Lung microvascular endothelial cell (primary cell): ENCODE measurements around the gene THBS1. TPM values are rescaled to one million over a fixed set of nuclear protein-coding genes. Genes with fewer than 3 reads are reported as not detected.
A peak's percentile ranks its signal among the peaks of the same experiment; 100 is the strongest.

Experiments used
- DNase-seq, 2 donors: peaks; one replicate each; pipeline versions ENCODE4 v3.0.0 to v3.0.0-alpha.2; 2010; ENCODE audit warnings: low read depth in 2 of 2
- total RNA-seq: library from RNA; depleted of rRNA; stranded (reverse); fragments of >200 nt; gene quantifications from 2 replicates; pipeline ENCODE4 v1.2.1, GENCODE V29; 2014

Gene THBS1
- total RNA-seq, result 3,460 and 6,737 TPM in 2 replicates

GRCh38 chr15:39580485-39581241, at the start of gene THBS1:
Gene THBS1 (plus strand): TSS chr15:39581079. CDS start chr15:39581858, 779 bp downstream.
- peak; percentile 98 for DNase-seq

- no peak for DNase-seq
Measured at GRCh38 chr15:39534996-39535395, 45.9 kb upstream of the THBS1 start.

- DNase-seq, result peak in 1 of 2 donors; percentile 7
Measured at GRCh38 chr15:39535466-39535865, 45.4 kb upstream of the THBS1 start.

GRCh38 chr15:39538936-39539335, 41.9 kb upstream of the THBS1 start:
- peak in 1 of 2 donors; percentile 9 for DNase-seq

- no peak for DNase-seq
Measured at GRCh38 chr15:39539466-39539865, 41.4 kb upstream of the THBS1 start.

GRCh38 chr15:39539973-39540558, 40.8 kb upstream of the THBS1 start:
- no peak for DNase-seq

GRCh38 chr15:39542385-39543065, 38.4 kb upstream of the THBS1 start:
- DNase-seq, result no peak

- DNase-seq, result no peak
Measured at GRCh38 chr15:39543651-39544050, 37.2 kb upstream of the THBS1 start.

- DNase-seq, result no peak
Measured at GRCh38 chr15:39546842-39547241, 34.0 kb upstream of the THBS1 start.

- DNase-seq, result no peak
Measured at GRCh38 chr15:39548561-39548960, 32.3 kb upstream of the THBS1 start.

- DNase-seq, result no peak
Measured at GRCh38 chr15:39549912-39550311, 31.0 kb upstream of the THBS1 start.

GRCh38 chr15:39551476-39551875, 29.4 kb upstream of the THBS1 start:
- DNase-seq, result no peak

GRCh38 chr15:39552556-39552955, 28.3 kb upstream of the THBS1 start:
- DNase-seq, result no peak

- DNase-seq, result no peak
Measured at GRCh38 chr15:39553947-39554693, 26.8 kb upstream of the THBS1 start.

GRCh38 chr15:39554746-39555387, 26.0 kb upstream of the THBS1 start:
- DNase-seq, result no peak

- no peak for DNase-seq
Measured at GRCh38 chr15:39555885-39556284, 25.0 kb upstream of the THBS1 start.

- DNase-seq, result no peak
Measured at GRCh38 chr15:39556461-39556860, 24.4 kb upstream of the THBS1 start.

- no peak for DNase-seq
Measured at GRCh38 chr15:39558421-39558820, 22.5 kb upstream of the THBS1 start.

- no peak for DNase-seq
Measured at GRCh38 chr15:39564972-39565665, 15.8 kb upstream of the THBS1 start.

GRCh38 chr15:39565851-39566250, 15.0 kb upstream of the THBS1 start:
- DNase-seq, result no peak

GRCh38 chr15:39573287-39573686, 7.6 kb upstream of the THBS1 start:
- no peak for DNase-seq
